Stimulated activated CD4-positive, alpha-beta T cell treated with anti-CD3 and anti-CD28 coated beads, Interleukin-2, amount 100 ng/mL, for 4 hours (primary cell): ENCODE results near the gene APPL2.

Source experiments
- DNase-seq: peaks from one replicate; pipeline ENCODE4 v3.0.0-alpha.2; 2020; ENCODE audit warnings: low read depth

APPL2 gene, protein sequence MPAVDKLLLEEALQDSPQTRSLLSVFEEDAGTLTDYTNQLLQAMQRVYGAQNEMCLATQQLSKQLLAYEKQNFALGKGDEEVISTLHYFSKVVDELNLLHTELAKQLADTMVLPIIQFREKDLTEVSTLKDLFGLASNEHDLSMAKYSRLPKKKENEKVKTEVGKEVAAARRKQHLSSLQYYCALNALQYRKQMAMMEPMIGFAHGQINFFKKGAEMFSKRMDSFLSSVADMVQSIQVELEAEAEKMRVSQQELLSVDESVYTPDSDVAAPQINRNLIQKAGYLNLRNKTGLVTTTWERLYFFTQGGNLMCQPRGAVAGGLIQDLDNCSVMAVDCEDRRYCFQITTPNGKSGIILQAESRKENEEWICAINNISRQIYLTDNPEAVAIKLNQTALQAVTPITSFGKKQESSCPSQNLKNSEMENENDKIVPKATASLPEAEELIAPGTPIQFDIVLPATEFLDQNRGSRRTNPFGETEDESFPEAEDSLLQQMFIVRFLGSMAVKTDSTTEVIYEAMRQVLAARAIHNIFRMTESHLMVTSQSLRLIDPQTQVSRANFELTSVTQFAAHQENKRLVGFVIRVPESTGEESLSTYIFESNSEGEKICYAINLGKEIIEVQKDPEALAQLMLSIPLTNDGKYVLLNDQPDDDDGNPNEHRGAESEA

DNA sequence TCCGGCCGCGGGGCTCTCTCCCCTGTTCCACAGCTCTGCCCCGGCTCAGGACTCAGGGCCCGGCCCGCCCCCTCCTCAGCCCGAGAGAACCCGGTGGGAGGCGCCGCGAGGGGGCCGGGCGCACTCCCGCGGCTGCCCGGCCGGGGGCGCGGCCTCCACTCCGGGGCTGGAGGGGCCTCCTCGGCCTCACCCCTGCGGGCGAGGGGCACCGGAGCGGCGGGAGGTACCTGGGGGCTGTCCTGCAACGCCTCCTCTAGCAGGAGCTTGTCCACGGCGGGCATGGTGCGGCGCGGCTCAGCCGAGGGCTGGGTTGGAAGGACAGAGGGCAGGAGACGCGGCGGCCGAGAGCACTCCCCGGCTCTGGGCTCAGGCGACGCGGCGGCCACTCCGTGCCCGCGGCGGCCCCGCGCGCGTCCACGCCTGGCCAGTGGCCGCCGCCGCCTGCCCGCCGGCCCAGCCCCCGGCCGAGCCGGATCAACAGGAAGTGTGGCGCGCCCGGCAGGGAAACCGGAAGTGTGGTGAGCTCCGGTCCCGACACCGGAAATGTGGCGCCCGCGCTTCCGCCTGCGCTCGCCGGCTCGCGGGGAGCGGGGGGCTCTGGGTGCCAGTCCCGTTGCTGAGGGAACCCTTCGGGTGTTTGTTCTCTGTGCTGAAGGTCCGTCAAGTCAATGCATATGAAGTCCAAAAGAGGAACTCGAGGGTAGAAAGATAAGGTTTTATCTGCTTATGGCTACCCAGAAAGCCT is at the start of gene APPL2:
TSS of gene APPL2 (minus strand) at position 443 of the 745 bp plus-strand sequence. CDS start at position 281, 162 bp downstream.
- peak; percentile 71 for DNase-seq

- DNase-seq = no peak
Measured at GRCh38 chr12:105285378-105285777, 49.4 kb upstream of the APPL2 start.

GRCh38 chr12:105281694-105282049 is 45.7 kb upstream of the APPL2 start:
- no peak for DNase-seq

GRCh38 chr12:105280966-105281693 is 45.2 kb upstream of the APPL2 start:
- DNase-seq = no peak

DNA sequence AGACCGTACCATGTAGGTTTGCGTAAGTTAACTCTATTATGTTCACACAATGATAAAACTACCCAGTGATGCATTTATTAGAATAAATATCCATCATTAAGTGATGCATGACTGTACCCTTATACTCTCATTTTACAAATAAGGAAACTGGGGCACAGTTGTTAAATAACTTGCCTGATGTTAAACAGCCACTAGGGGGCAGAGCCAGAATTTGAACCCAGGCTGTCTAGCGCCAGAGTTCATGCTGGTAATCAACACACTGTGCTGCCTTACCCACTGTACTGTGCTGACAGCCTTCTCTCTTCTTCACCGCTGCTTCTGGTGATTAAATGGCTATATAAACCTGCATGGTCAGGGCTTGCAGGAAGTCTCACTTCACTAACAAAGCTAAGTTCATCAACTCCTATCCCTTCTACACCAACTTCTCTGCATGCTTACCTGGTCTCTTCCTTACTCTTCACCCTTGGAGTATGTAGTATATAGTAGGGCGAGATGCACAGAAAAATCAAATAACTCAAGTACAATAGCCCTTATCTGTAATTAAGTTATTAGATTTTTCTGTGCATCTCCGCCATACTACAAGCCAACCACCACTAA is 43.6 kb upstream of the APPL2 start:
- DNase-seq = peak; percentile 9

DNA sequence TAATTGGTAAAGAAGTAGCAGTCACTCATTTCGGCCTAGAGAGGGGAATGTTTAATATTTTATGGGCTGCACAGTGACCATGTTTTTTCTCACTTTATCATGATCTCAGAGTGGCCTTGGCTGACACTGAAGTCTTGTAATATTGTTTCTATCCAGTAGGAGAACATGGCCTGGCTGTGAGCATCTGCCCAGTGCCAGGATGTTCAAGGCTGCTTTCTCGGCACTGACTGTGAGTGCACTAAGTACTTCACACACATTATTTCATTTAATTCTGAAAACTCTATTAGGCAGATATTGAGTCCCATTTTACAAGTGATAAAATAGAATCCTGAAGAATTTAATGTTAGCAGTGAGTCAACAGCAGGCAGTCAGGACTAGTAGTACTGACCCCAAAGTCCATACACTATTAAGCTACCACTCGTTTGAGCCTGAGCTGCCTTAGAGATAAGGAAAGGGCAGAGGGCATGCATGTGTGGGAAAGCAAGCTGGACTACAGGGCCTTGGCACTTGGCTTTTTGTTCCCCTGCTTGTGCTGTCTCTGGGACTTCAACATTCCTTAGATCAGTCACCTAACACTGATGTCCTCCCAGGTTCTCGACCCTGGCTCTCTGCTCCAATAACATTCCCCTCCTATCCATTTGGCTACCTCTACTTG is 42.2 kb upstream of the APPL2 start:
- no peak for DNase-seq

GRCh38 chr12:105275997-105276733 is 40.2 kb upstream of the APPL2 start:
- DNase-seq = no peak

DNA sequence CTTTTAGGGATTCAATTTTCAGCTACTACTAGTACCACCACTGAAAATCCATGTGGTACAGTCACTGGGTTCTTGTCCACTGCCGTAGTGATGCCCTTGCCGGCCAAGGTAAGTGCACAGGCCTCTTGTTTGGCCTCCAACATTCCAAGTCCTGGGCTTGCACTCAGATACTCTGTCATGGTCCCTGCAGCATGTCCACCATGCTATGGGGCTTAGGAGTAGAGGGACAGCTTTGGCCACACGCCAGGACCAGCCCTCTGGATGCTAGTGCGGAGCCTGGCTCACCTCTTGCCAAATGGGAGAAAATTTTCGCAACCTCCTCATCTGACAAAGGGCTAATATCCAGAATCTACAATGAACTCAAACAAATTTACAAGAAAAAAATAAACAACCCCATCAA is 38.6 kb upstream of the APPL2 start:
- no peak for DNase-seq

- DNase-seq = no peak
Measured at GRCh38 chr12:105273601-105274000, 37.6 kb upstream of the APPL2 start.

GRCh38 chr12:105272814-105273416 is 36.9 kb upstream of the APPL2 start:
- DNase-seq = no peak

DNA sequence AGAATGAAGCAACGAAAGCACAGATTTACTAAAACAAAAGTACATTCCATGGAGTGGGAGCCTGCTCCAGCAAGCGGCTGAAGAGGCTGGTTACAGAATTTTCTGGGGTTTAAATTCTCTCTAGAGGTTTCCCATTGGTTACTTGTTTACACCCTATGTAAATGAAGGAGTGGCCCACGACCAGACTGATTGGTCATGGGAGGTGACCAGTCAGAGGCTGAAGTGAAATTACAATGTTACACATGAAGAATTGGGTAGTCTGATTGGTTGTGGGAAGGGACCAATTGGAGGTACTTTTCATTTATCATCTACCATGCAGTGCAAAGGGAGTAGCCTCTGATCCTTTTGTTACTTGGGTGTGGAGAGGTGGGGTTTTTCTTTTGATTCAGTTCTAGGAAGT is 36.2 kb upstream of the APPL2 start:
- no peak for DNase-seq

- no peak for DNase-seq
Measured at GRCh38 chr12:105271364-105271763, 35.4 kb upstream of the APPL2 start.

DNA sequence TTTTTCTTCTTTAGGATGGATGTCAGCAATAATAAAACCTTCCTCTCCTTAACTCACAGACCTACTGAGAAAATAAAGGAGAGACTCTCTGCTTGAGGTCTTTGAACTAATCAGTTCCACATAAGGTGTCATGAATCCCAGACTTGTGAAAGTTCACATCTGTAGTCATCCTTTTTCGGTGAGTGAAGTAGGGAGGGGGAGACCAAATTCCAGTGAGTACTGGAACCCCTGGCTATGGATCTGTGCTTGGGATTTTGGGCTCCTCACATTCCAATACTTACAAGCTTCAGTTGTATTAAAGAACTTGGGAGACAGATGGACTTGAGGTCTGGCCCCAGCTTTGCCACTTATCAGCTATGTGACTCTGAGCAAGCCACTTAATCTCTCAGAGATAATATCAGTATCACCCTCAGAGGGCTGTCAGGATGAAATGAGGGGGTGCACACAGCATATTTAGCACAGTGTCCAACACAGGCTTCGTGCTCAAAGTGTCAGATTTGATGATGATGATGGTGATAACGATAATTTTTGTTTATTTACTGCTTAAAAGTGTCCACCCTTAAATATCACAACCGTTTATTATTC is 34.8 kb upstream of the APPL2 start:
- DNase-seq = no peak

DNA sequence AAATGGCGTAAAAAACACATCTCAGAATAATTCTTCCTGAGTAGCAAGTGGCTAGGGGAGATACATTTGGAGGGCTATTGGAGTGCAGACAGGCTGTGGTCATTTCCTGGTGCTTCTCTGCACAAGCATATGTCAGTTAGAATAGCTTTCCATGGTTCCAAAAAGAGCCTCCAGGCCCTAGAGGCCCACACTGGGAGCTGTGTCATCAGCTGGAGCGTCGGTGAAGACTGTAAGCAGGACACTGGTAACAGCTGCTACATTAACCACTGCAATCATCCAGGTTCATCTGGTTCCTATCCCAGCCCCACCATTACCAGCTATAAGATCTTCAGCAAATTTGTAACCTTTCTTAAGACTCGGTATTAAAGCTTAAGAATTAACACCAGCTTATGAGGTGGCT is 31.7 kb upstream of the APPL2 start:
- DNase-seq = no peak

DNA sequence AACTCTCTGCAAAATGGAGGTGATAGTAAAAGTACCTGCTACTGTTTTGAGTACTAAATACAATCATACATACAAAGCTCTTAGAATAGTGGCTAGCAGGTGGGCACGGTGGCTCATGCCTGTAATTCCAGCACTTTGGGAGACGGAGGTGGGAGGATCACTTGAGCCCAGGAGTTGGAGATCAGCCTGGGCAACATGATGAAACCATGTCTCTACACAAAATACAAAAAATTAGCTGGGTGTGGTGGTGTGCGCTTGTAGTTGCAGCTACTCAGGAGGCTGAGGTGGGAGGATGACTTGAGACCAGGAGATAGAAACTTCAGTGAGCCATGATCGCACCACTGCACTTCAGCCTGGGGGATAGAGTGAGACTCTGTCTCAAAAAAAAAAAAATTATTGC is 28.8 kb upstream of the APPL2 start:
- no peak for DNase-seq

DNA sequence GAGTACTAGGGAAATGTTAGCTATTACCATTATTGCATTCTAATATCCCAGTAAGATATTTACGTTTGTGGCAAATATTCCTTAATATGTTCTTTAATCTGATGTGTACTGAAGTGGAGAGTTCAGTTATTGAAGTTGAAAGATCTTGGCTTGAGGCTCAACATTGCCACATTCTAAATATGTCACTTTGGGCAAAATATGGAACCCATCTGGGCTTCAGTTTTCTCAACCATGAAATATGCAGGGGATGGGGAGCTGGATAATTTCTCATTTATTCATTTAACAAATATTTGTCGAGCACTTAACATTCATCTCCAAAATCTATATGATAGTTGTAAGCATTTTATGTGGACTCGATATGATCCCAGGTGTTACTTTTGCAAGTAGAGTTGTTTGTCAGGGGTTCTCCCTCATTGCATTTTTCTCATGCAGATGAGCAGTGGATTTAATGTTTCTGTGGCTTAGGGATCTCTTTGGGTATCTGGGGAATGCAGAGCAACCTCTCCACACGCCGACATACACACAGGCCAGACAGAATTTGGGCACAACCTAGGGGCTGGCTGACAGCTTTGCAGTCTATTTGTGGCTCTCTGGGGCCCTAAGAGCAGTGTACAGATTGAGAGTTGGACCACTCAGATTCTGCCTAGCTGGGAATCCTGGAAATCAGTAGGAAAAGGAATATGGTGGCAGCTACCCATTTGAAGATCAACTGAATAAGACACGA is 26.6 kb upstream of the APPL2 start:
- no peak for DNase-seq

- DNase-seq = no peak
Measured at GRCh38 chr12:105261010-105261409, 25.0 kb upstream of the APPL2 start.

- no peak for DNase-seq
Measured at GRCh38 chr12:105259226-105259625, 23.3 kb upstream of the APPL2 start.

GRCh38 chr12:105257321-105257728 is 21.4 kb upstream of the APPL2 start:
- no peak for DNase-seq
